H1 (cell line): Measurements from ENCODE around the gene HIC2. TPM values are rescaled to one million over a fixed set of nuclear protein-coding genes. Genes with fewer than 3 reads are reported as not detected.
"Not testable (repeated sequence)": the region's sequence is repeated elsewhere in the genome, so short reads cannot be mapped to it uniquely, and the experiment has no call there.

Experiments
- CTCF ChIA-PET: fragments of 300-600 bp; sonication (Branson Sonifier 250); formaldehyde crosslinking; loops from one replicate; lab custom pipeline; 2021; ENCODE audit not compliant: partially characterized antibody; lab: Charles Lee
- POLR2A ChIA-PET: fragments of 300-600 bp; sonication (Branson Sonifier 250); formaldehyde crosslinking; loops from one replicate; lab custom pipeline; 2021; ENCODE audit warnings: inconsistent platforms; ENCODE audit not compliant: partially characterized antibody; lab: Charles Lee
- DNase-seq, 2 experiments: peaks; one replicate each; pipeline versions ENCODE4 v3.0.0 to v3.0.0-alpha.2; 2010 to 2022; ENCODE audit warnings: low spot score in 2 of 2, low read depth in 1 of 2, mixed read lengths in 1 of 2
- FAIRE-seq: peaks from 2 replicates; lab custom pipeline; 2011; peaks lifted over from hg19 to GRCh38; lab: Jason Lieb, UNC
- H2AFZ ChIP-seq: 2 replicates; pipeline ENCODE4 v1.8.1; 2012; ENCODE audit warnings: low read length, inconsistent platforms
- H2AK5ac ChIP-seq: 2 replicates; pipeline ENCODE4 v1.6.1; 2013; ENCODE audit warnings: low read depth, low read length
- H2BK120ac ChIP-seq: replicated peaks from 2 replicates; pipeline ENCODE3; 2013; ENCODE audit warnings: low read depth, low read length, inconsistent platforms
- H2BK12ac ChIP-seq: 2 replicates; pipeline ENCODE4 v1.6.1; 2013; ENCODE audit warnings: low read depth, low read length
- H2BK15ac ChIP-seq: 2 replicates; pipeline ENCODE4 v1.6.1; 2013; ENCODE audit warnings: low read length
- H2BK20ac ChIP-seq: 2 replicates; pipeline ENCODE4 v1.6.1; 2013; ENCODE audit warnings: low read length
- H2BK5ac ChIP-seq: 2 replicates; pipeline ENCODE4 v1.6.1; 2013; ENCODE audit warnings: low read depth, low read length
- H3K14ac ChIP-seq: 2 replicates; pipeline ENCODE4 v1.6.1; 2013; ENCODE audit warnings: inconsistent platforms; ENCODE audit not compliant: insufficient read length
- H3K18ac ChIP-seq: 2 replicates; pipeline ENCODE4 v1.6.1; 2013; ENCODE audit warnings: low read length; ENCODE audit errors: extremely low read depth
- H3K23ac ChIP-seq: 2 replicates; pipeline ENCODE4 v1.6.1; 2013; ENCODE audit warnings: inconsistent platforms; ENCODE audit not compliant: insufficient read length
- H3K23me2 ChIP-seq: 2 replicates; pipeline ENCODE4 v1.6.1; 2013; ENCODE audit warnings: low read depth, low read length
- H3K27ac ChIP-seq: 2 replicates; pipeline ENCODE4 v1.6.1; 2011; ENCODE audit warnings: low read depth, low read length, inconsistent platforms
- H3K27me3 ChIP-seq, 4 experiments: replicated peaks in 1 of 4; 1 replicate in 1 of 4; 2 replicates in 3 of 4; pipeline versions ENCODE4 v1.6.1 to v1.8.1; 2011 to 2013; ENCODE audit warnings: low read length in 3 of 4, mild to moderate bottlenecking in 3 of 4, inconsistent platforms in 2 of 4, mixed read lengths in 2 of 4, moderate library complexity in 1 of 4; ENCODE audit not compliant: control insufficient read depth in 3 of 4, insufficient read depth in 3 of 4; ENCODE audit errors: extremely low read depth in 1 of 4
- H3K36me3 ChIP-seq, 4 experiments: 2 replicates each; pipeline versions ENCODE4 v1.6.1 to v1.8.1; 2011 to 2013; ENCODE audit warnings: mild to moderate bottlenecking in 4 of 4, low read length in 3 of 4, moderate library complexity in 2 of 4, control low read depth in 1 of 4, inconsistent platforms in 1 of 4; ENCODE audit not compliant: insufficient read depth in 4 of 4, control insufficient read depth in 2 of 4
- H3K4ac ChIP-seq: replicated peaks from 2 replicates; pipeline ENCODE3; 2013; ENCODE audit warnings: low read length, low read depth, mixed read lengths, inconsistent platforms; ENCODE audit not compliant: insufficient read length
- H3K4me1 ChIP-seq, 4 experiments: replicated peaks in 1 of 4; 1 replicate in 1 of 4; 2 replicates in 3 of 4; pipeline versions ENCODE4 v1.6.1 to v1.8.1; 2011 to 2013; ENCODE audit warnings: low read length in 3 of 4, inconsistent platforms in 2 of 4, mixed read lengths in 1 of 4; ENCODE audit not compliant: insufficient read depth in 4 of 4, control insufficient read depth in 3 of 4
- H3K4me2 ChIP-seq, 2 experiments: 2 replicates each; pipeline versions ENCODE4 v1.6.1 to v1.8.1; 2011 to 2013; ENCODE audit warnings: low read depth in 2 of 2, low read length in 2 of 2, control low read depth in 1 of 2, inconsistent platforms in 1 of 2, mild to moderate bottlenecking in 1 of 2; ENCODE audit not compliant: insufficient read depth in 1 of 2
- H3K4me3 ChIP-seq, 4 experiments: fragments of 200-600, 300-600 bp in 1 of 4; sonication (generic), shearing (Covaris generic), sonication (Bioruptor Twin) in 1 of 4; 2 replicates each; pipeline versions ENCODE4 v1.5.1 to v1.8.1; 2011 to 2016; ENCODE audit warnings: low read length in 4 of 4, low read depth in 3 of 4, control low read depth in 2 of 4, inconsistent platforms in 2 of 4, mild to moderate bottlenecking in 2 of 4, mixed read lengths in 1 of 4, moderate library complexity in 1 of 4; ENCODE audit not compliant: insufficient read depth in 2 of 4; ENCODE audit errors: extremely low read depth in 1 of 4
- H3K56ac ChIP-seq: replicated peaks from 2 replicates; pipeline ENCODE3; 2013; ENCODE audit warnings: low read depth, mild to moderate bottlenecking, mixed read lengths, low read length, inconsistent platforms; ENCODE audit not compliant: insufficient read length
- H3K79me1 ChIP-seq: 2 replicates; pipeline ENCODE4 v1.6.1; 2013; ENCODE audit warnings: low read depth, low read length, control low read depth
- H3K79me2 ChIP-seq, 2 experiments: 2 replicates each; pipeline versions ENCODE4 v1.6.1 to v1.8.1; 2012 to 2013; ENCODE audit warnings: low read length in 2 of 2, mild to moderate bottlenecking in 2 of 2, inconsistent platforms in 1 of 2; ENCODE audit not compliant: insufficient read depth in 2 of 2, control insufficient read depth in 1 of 2
- H3K9ac ChIP-seq, 4 experiments: replicated peaks in 1 of 4; 1 replicate in 1 of 4; 2 replicates in 3 of 4; pipeline versions ENCODE4 v1.6.1 to v1.8.1; 2011 to 2013; ENCODE audit warnings: low read depth in 3 of 4, low read length in 3 of 4, control low read depth in 2 of 4, mild to moderate bottlenecking in 2 of 4, moderate library complexity in 2 of 4, inconsistent platforms in 1 of 4; ENCODE audit errors: extremely low read depth in 1 of 4
- H3K9me3 ChIP-seq, 2 experiments: 2 replicates each; pipeline versions ENCODE4 v1.6.1 to v1.8.1; 2012 to 2013; ENCODE audit warnings: mild to moderate bottlenecking in 2 of 2, moderate library complexity in 2 of 2, control low read depth in 1 of 2, inconsistent platforms in 1 of 2, low read depth in 1 of 2, low read length in 1 of 2, mixed read lengths in 1 of 2; ENCODE audit not compliant: insufficient read depth in 2 of 2
- H4K20me1 ChIP-seq, 2 experiments: replicated peaks in 1 of 2; 2 replicates each; pipeline versions ENCODE3 to v1.8.1; 2011 to 2013; ENCODE audit warnings: inconsistent platforms in 2 of 2, low read length in 2 of 2, mild to moderate bottlenecking in 1 of 2; ENCODE audit not compliant: insufficient read depth in 2 of 2, control insufficient read depth in 1 of 2
- H4K5ac ChIP-seq: 2 replicates; pipeline ENCODE4 v1.6.1; 2013; ENCODE audit warnings: low read length, low read depth, mixed read lengths, inconsistent platforms; ENCODE audit not compliant: insufficient read length
- H4K8ac ChIP-seq: 2 replicates; pipeline ENCODE4 v1.8.0; 2013; ENCODE audit warnings: mild to moderate bottlenecking, moderate library complexity, low read length, inconsistent platforms; ENCODE audit not compliant: insufficient read depth; ENCODE audit errors: extremely low read depth
- H4K91ac ChIP-seq: replicated peaks from 2 replicates; pipeline ENCODE3; 2013; ENCODE audit warnings: low read length, mixed read lengths, inconsistent platforms; ENCODE audit not compliant: insufficient read length
- WGBS, 2 experiments: shearing (Covaris generic) in 1 of 2; methylation state at CpG; one replicate each; pipeline versions ENCODE4 v1.1.6 to v1.1.7; 2013 to 2015; ENCODE audit warnings: low lambda C conversion rate in 2 of 2, mixed read lengths in 2 of 2, inconsistent platforms in 1 of 2, low coverage in 1 of 2, missing lambda C conversion rate in 1 of 2; ENCODE audit not compliant: insufficient replicate concordance in 2 of 2, insufficient coverage in 1 of 2, insufficient read length in 1 of 2; ENCODE audit errors: extremely low coverage in 1 of 2, missing lambda C conversion rate in 1 of 2; 5-methylcytosine and 5-hydroxymethylcytosine counted together
- polyA plus RNA-seq, 7 experiments: library from polyadenylated mRNA; depleted of rRNA in 3 of 7; stranded (reverse) in 5 of 7; unstranded in 2 of 7; fragments of >200 nt in 5 of 7; fragments of 200-250 nt in 2 of 7; gene quantifications; 1 replicate in 5 of 7; 2 replicates in 1 of 7; 4 replicates in 1 of 7; pipeline versions ENCODE4 v1.2.1 to v1.2.3, GENCODE V29; 2011 to 2013; ENCODE audit warnings: missing spikeins in 2 of 7, mixed read lengths in 2 of 7
- total RNA-seq: library from RNA; stranded (reverse); fragmentation: NEBNext Ultra II Directional; extraction: Animal tissue kit (Norgen Biotek cat#: 25700); gene quantifications from 2 replicates; pipeline ENCODE4 v1.2.1, GENCODE V29; 2021
- TF ChIP-seq, protein P1 (sequence below), 3 experiments: IDR thresholded peaks; 1 replicate in 2 of 3; 2 replicates in 1 of 3; pipeline versions ENCODE4 v1.5.1 to v1.6.1; 2011; ENCODE audit warnings: low read length in 3 of 3, mild to moderate bottlenecking in 3 of 3, inconsistent platforms in 2 of 3, low read depth in 1 of 3, moderate library complexity in 1 of 3; ENCODE audit not compliant: insufficient read depth in 1 of 3; ENCODE audit errors: control extremely low read depth in 1 of 3
- TF ChIP-seq, protein P2 (sequence below): IDR thresholded peaks from 2 replicates; pipeline ENCODE4 v1.6.1; 2012; ENCODE audit warnings: inconsistent platforms
- TF ChIP-seq, protein P3 (sequence below): IDR thresholded peaks from 2 replicates; pipeline ENCODE4 v1.6.1; 2012; ENCODE audit warnings: inconsistent platforms

HIC2 gene
- total and polyA plus RNA-seq, 2 of the 8 experiments (the other 6 are each of a cell fraction or from before 2014, with no cell fraction given): 8.0 to 21.9 TPM

DNA sequence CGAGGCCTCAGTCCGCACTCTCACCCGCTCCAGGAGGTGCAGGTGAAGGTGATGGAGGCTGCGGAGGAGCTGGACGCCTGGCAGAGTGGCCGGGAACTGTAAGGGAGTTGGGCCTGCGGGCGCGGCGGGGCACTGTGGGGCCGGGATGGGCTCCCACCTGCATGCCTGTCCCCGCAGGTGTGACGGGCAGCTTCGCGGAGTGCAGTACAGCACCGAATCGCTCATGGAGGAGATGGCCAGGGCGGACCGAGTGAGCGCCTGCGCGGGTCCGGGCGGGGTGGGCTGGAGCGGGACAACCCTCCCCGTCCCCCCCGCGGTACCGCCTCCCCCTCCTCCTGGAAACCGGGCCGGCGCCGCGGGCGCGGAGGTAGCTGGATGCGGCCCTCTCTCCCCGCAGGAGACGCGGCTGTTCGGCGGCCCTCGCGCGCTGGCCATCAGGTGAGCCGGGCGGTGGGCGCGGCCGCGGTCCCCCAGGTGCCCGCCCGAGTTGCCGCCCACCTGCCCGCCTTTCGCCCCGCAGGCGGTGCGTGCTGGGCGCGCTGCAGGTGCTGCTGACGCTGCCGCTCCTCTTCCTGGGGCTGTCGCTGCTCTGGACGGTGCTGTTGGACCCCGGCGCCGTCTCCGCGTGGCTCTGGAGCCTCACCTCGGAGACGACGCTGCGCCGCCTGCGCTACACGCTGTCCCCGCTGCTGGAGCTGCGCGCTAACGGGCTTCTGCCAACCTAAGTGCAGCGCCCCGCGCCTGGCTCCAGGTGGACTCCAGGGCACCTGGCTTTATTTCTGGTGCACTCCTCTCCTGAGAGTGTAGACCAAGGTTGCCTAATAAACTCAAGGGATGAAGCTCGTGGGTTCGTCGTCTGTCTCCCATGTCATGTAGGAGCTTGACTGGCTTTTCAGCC is 52.2 kb downstream of the HIC2 start:
- H2BK20ac ChIP-seq, CTCF ChIA-PET, H3K23me2 ChIP-seq, H3K9ac ChIP-seq, H3K4me3 ChIP-seq, H4K8ac ChIP-seq, H3K4ac ChIP-seq, H3K4me1 ChIP-seq, H3K27ac ChIP-seq, H3K36me3 ChIP-seq, H4K91ac ChIP-seq, H3K18ac ChIP-seq, H4K20me1 ChIP-seq, H4K5ac ChIP-seq, H2BK12ac ChIP-seq, H2BK5ac ChIP-seq, H3K56ac ChIP-seq, H2AK5ac ChIP-seq, H2AFZ ChIP-seq, H3K9me3 ChIP-seq, H3K79me1 ChIP-seq, FAIRE-seq, POLR2A ChIA-PET, H2BK120ac ChIP-seq, H3K14ac ChIP-seq, H3K23ac ChIP-seq, H3K79me2 ChIP-seq, H2BK15ac ChIP-seq, H3K27me3 ChIP-seq: not testable (repeated sequence)
- H3K4me2 ChIP-seq: peak overlapping the region in 1 of 2 experiments; percentile 21; a peak in 1 of 4 replicates
- TF ChIP-seq, protein P1, sequence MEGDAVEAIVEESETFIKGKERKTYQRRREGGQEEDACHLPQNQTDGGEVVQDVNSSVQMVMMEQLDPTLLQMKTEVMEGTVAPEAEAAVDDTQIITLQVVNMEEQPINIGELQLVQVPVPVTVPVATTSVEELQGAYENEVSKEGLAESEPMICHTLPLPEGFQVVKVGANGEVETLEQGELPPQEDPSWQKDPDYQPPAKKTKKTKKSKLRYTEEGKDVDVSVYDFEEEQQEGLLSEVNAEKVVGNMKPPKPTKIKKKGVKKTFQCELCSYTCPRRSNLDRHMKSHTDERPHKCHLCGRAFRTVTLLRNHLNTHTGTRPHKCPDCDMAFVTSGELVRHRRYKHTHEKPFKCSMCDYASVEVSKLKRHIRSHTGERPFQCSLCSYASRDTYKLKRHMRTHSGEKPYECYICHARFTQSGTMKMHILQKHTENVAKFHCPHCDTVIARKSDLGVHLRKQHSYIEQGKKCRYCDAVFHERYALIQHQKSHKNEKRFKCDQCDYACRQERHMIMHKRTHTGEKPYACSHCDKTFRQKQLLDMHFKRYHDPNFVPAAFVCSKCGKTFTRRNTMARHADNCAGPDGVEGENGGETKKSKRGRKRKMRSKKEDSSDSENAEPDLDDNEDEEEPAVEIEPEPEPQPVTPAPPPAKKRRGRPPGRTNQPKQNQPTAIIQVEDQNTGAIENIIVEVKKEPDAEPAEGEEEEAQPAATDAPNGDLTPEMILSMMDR (IDR thresholded peaks at IDR 0.05; ENCODE audit: control extremely low read depth in 1 of 3, insufficient read depth in 1 of 3, low read depth in 1 of 3, low read length in 3 of 3): 0 out of 4 replicates have a peak, but pooled peaks of 1 of the 3 experiments have one; percentile 4
- TF ChIP-seq, protein P2, sequence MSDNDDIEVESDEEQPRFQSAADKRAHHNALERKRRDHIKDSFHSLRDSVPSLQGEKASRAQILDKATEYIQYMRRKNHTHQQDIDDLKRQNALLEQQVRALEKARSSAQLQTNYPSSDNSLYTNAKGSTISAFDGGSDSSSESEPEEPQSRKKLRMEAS: peak; percentile 42; the same call in 1 of the 2 replicates
- TF ChIP-seq, protein P3, sequence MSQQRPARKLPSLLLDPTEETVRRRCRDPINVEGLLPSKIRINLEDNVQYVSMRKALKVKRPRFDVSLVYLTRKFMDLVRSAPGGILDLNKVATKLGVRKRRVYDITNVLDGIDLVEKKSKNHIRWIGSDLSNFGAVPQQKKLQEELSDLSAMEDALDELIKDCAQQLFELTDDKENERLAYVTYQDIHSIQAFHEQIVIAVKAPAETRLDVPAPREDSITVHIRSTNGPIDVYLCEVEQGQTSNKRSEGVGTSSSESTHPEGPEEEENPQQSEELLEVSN: peak; percentile 52; the same call in 1 of the 2 replicates
- peak in 1 of 2 experiments; percentile 54 for DNase-seq
- WGBS, 2 experiments: 3% methylated on average over 7 of the region's 87 CpGs; no CpG with 5 or more reads in 1 of the 2 experiments
